HG02943 (cell line): ENCODE results near the gene LPIN2.
A peak's percentile ranks its signal among the peaks of the same experiment; 100 is the strongest.
"Not testable (repeated sequence)": the region's sequence is repeated elsewhere in the genome, so short reads cannot be mapped to it uniquely, and the experiment has no call there.

Experiments
- ATAC-seq: cut with Tn5 transposase; IDR thresholded peaks from one replicate; pipeline ENCODE4 v1.9.1; 2021; ENCODE audit warnings: mild to moderate bottlenecking, low read depth, moderate library complexity; ENCODE audit not compliant: unreplicated experiment

The LPIN2 gene

GRCh38 chr18:3012136-3013023, 564 bp downstream of the LPIN2 start:
- peak; percentile 34 for ATAC-seq

DNA sequence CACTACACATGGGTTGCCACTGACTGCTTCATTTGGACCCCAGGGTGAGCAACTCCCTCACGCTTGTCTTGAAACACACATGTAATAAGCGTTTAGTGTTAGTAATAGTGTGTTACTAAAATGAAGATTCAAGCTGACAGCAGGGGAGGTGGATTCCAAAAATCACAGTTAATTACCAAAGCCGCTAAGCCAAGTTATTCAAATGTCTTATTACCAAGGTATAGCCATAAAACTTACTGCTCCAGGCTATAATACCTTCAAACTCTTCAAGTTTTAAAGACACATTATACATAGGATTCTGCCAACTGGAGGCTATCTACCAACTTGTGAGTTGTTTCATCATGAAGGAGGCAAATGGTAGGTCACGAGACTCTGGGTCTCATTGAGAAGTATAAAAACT, 2.9 kb downstream of the LPIN2 start:
- no peak for ATAC-seq

- no peak for ATAC-seq
Observed at GRCh38 chr18:3008541-3008940, 4.4 kb downstream of the LPIN2 start.

- ATAC-seq: no peak
Observed at GRCh38 chr18:3007491-3007890, 5.5 kb downstream of the LPIN2 start.

DNA sequence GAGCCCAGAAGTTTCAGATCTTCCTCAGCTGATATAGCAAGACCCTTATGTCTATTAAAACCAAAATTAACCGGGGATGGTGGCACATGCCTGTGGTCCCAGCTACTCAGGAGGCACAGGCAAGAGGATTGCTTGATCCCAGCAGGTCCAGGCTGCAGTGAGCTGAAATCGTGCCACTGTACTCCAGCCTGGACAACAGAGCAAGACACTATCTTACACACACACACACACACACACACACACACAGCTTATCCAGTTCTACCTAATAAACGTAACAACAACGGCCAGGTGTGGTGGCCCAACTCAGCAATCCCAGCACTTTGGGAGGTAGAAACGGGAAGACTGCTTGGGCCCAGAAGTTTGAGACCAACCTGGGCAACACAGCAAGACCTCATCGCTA, 7.5 kb downstream of the LPIN2 start:
- ATAC-seq: no peak

DNA sequence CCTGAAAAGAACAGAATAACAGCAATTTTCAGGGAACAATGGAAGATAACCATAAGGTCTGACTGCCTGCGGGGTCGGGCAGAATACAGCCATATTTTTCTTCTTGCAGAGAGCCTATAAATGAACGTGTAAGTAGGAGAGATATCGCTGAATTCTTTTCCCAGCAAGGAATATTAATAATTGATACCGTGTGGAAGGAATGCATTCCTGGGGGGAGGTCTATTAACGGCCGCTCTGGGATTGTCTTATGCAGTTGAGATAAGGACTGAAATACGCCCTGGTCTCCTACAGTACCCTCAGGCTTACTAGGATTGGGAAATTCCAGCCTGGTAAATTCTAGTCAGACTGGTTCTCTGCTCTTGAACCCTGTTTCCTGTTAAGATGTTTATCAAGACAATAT, 9.2 kb downstream of the LPIN2 start:
- not testable (repeated sequence) for ATAC-seq

- no peak for ATAC-seq
Observed at GRCh38 chr18:3002732-3003131, 10.2 kb downstream of the LPIN2 start.

DNA sequence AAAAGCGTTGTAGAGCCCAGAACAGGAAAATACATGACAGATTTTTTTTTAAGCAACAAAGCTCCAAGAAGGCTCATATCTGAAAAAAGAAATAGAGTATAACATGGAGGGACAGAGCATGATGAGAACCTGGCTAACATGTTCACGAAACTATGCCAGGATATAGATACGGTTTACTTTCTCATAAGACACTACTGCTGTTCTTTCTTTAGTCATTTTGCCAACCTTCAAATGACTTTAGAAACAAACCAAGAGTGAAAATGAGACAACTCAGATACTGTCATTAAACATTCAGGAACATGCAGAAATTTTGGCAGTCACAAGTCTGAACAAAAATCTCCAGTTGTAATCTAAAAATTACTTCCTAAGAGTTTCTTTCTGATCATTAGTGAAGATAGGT, 14.3 kb downstream of the LPIN2 start:
- no peak for ATAC-seq

GRCh38 chr18:2997846-2998564, 14.9 kb downstream of the LPIN2 start:
- no peak for ATAC-seq

DNA sequence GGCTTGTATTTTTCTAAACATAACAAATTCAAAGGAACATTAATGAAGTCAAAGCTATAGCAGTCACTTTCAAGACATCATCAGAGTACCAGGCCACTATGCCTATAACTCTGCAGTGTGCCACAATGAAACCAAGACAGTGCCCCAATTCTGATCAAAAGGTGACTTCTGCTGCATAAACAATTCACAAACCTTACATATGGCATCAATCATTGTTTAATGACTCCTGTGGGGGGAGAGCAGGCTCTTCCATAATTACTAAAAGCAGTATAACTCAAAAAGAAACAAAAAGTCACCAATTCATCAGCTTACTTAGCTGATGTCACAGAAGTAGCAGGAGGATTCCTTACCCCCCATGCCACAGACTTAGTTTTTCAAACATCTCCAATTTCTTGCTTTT, 15.5 kb downstream of the LPIN2 start:
- no peak for ATAC-seq

DNA sequence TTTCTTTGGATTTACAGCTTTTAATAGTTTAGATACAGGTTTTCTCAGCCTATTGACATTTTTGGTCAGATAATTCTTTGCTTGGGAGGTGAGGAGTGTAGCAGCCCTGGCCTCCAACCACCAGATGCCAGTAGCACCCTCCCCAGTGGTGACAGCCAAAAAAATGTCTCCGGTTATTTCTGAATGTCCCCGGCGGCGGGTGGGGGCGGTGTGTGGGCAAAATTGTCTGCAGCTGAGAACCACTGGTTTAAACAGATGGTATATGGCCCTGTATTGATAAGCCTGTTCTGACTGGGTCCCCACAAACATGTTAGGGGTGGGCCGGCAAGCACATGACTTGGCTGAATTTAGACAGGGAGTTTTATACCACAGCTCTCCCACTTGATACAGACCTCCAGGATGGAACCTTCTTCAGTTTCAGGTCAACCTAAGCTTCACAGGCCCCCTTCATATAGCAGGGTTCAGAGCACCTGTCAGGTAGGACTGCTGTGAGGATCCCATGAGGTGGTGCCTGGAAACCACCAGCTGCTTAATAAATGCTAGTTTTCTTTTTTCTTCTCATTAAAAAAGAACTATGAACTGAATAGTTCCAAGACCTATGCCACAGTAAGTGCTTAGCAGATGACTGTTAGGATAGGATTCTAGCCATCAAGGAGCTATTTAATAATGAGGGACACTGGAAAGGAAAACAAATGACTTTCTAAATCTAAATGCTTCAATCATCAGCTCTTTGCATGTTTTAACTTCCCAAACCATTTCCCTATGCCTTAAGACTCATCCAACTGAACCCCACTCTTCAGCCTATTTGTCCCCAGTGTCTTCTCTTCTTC, 18.1 kb downstream of the LPIN2 start:
- ATAC-seq: peak; percentile 60

DNA sequence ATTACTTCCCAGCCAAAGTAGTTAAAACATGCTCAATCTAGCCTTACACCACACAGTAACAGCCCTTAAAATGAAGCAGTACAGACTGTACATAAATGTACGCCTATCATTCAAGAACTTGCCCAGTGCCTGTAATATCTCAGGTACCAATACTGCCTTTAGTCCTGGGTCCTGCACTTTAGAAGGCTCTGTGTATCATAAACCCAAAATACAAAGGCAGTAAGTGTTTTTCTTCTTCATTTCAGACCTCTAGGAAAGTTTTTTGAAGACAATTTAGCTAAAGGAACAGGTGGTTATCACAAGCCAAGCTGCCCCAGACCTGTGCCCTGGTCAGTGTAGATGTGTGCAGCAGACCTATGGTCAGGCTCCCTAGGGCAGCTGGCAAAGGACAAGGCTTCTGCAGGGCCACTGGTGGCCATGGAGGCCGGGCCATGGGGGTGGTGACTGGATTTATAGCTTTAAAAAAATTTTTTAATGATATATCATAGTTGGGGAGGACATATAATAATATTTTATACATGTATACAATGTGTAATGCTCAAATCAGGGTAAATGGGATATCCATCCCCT, 18.8 kb downstream of the LPIN2 start:
- ATAC-seq: no peak

- no peak for ATAC-seq
Observed at GRCh38 chr18:2992995-2993877, 19.7 kb downstream of the LPIN2 start.

GRCh38 chr18:2990956-2991640, 21.8 kb downstream of the LPIN2 start:
- no peak for ATAC-seq

GRCh38 chr18:2987876-2988790, 24.8 kb downstream of the LPIN2 start:
- ATAC-seq: no peak

- no peak for ATAC-seq
Observed at GRCh38 chr18:2986150-2986865, 26.6 kb downstream of the LPIN2 start.

- no peak for ATAC-seq
Observed at GRCh38 chr18:2985628-2986027, 27.3 kb downstream of the LPIN2 start.
